Prostate gland (tissue), 2 donors: ENCODE data around the gene RAB1A. TPM values are rescaled to one million over a fixed set of nuclear protein-coding genes. Genes with fewer than 3 reads are reported as not detected.
A peak's percentile ranks its signal among the peaks of the same experiment; 100 is the strongest.

Experiments used
- DNase-seq: peaks from one replicate; pipeline ENCODE4 v3.0.0-alpha.2; 2019; ENCODE audit warnings: low spot score
- H3K27ac ChIP-seq, 2 donors: fragments of 200-600 bp; sonication (generic); 2 replicates each; pipeline ENCODE4 v1.5.1; 2017 to 2019
- H3K27me3 ChIP-seq: fragments of 200-600 bp; sonication (generic); replicated peaks from 2 replicates; pipeline ENCODE4 v1.5.1; 2019; ENCODE audit not compliant: insufficient read depth
- H3K36me3 ChIP-seq, 2 donors: fragments of 200-600 bp; sonication (generic); 1 replicate in 1 of 2; 2 replicates in 1 of 2; pipeline versions ENCODE4 v1.5.1 to v1.8.1; 2017 to 2019
- H3K4me1 ChIP-seq: fragments of 200-600 bp; sonication (generic); replicated peaks from 2 replicates; pipeline ENCODE4 v1.5.1; 2019
- H3K4me3 ChIP-seq, 2 donors: fragments of 200-600 bp; sonication (generic); 2 replicates each; pipeline ENCODE4 v1.5.1; 2017 to 2019
- H3K9me3 ChIP-seq: fragments of 200-600 bp; sonication (generic); 2 replicates; pipeline ENCODE4 v1.5.1; 2017
- POLR2A ChIP-seq: fragments of 450-650 bp; IDR thresholded peaks from one replicate; pipeline ENCODE4 v1.6.1; 2016; ENCODE audit warnings: antibody characterized with exemption, mild to moderate bottlenecking
- POLR2AphosphoS5 ChIP-seq: sonication (generic); formaldehyde crosslinking; IDR thresholded peaks from one replicate; pipeline ENCODE4 v1.6.1; 2017; ENCODE audit warnings: antibody characterized with exemption
- WGBS: methylation state at CpG from one replicate; pipeline ENCODE4 v1.1.5; 2018; 5-methylcytosine and 5-hydroxymethylcytosine counted together
- intact Hi-C: fragments of 100-400 bp; cut with DNase I; formaldehyde crosslinking; loops from one replicate; pipeline ENCODE4 v1.14.2; 2022
- total RNA-seq, 2 donors: library from RNA; depleted of rRNA; stranded (reverse); fragments of >200 nt; gene quantifications; one replicate each; pipeline ENCODE4 v1.1.0, GENCODE V29; 2016
- TF ChIP-seq, protein P1 (sequence below), 4 experiments: fragments of 200-600 bp in 2 of 4; fragments of 450-650 bp in 2 of 4; sonication (generic) in 2 of 4; IDR thresholded peaks; 1 replicate in 3 of 4; 2 replicates in 1 of 4; pipeline ENCODE4 v1.5.1; 2016 to 2019; ENCODE audit warnings: antibody characterized with exemption in 4 of 4, mild to moderate bottlenecking in 2 of 4, moderate library complexity in 2 of 4

Gene RAB1A
- total RNA-seq, 2 donors from 2014 or later: 50.3 to 67.6 TPM

DNA sequence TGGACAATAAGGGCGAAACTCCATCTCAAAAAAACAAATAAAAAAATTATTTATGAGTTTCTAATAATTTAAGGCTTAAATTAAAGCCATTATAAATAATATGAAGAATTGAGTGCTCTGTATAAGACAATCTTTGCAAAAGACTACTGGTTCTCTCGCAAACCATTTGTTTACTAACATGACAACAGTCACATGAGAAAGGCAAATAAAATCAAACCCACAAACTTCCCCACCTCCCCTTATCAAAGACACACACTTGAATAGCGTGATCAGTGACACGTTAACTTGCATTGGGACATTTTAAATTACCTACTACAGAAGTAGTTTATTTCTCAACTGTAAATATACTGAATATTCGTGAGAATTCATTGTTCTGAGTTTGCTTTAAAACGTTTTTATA lies 21.1 kb downstream of the RAB1A start:
- intact Hi-C loops: no loop called here
- H3K27ac ChIP-seq: no peak overlapping the region
- WGBS: 76% methylated on average over 6 of the region's 6 CpGs
- H3K36me3 ChIP-seq: no peaks in the 10 kb centered on the region
- no peaks in the 10 kb centered on the region for H3K4me1 ChIP-seq
- TF ChIP-seq POLR2AphosphoS5 (no peak), POLR2A (no peak)
- TF ChIP-seq, protein P1, sequence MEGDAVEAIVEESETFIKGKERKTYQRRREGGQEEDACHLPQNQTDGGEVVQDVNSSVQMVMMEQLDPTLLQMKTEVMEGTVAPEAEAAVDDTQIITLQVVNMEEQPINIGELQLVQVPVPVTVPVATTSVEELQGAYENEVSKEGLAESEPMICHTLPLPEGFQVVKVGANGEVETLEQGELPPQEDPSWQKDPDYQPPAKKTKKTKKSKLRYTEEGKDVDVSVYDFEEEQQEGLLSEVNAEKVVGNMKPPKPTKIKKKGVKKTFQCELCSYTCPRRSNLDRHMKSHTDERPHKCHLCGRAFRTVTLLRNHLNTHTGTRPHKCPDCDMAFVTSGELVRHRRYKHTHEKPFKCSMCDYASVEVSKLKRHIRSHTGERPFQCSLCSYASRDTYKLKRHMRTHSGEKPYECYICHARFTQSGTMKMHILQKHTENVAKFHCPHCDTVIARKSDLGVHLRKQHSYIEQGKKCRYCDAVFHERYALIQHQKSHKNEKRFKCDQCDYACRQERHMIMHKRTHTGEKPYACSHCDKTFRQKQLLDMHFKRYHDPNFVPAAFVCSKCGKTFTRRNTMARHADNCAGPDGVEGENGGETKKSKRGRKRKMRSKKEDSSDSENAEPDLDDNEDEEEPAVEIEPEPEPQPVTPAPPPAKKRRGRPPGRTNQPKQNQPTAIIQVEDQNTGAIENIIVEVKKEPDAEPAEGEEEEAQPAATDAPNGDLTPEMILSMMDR (IDR thresholded peaks at IDR 0.05): no peak
- no peaks in the 10 kb centered on the region for H3K9me3 ChIP-seq
- H3K4me3 ChIP-seq: no peak overlapping the region
- no peaks in the 10 kb centered on the region for H3K27me3 ChIP-seq
- DNase-seq: no peak

DNA sequence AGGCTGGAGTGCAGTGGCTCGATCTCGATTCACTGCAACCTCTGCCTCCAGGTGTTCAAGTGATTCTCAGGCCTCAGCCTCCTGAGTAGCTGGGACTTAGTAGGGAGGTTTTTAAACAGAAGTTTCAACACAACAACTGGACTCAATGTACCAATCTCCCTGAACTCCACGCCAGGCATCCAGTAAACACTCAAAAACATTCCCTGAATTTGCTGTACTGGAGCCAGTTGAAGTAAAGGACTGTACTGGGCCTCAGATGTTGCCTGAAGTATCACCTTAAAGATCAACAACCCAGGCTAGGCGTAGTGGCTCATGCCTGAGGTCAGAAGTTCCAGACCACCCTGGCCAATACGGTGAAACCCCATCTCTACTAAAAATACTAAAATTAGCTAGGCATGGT lies 22.4 kb downstream of the RAB1A start:
- intact Hi-C loops: no loop called here
- no peak for TF ChIP-seq POLR2AphosphoS5
- no peak for TF ChIP-seq POLR2A
- TF ChIP-seq, protein P1 (IDR thresholded peaks at IDR 0.05): no peak
- 92% methylated on average over 5 of the region's 5 CpGs for WGBS
- no peaks in the 10 kb centered on the region for H3K4me1 ChIP-seq
- no peak overlapping the region for H3K4me3 ChIP-seq
- H3K27ac ChIP-seq: no peak overlapping the region
- no peaks in the 10 kb centered on the region for H3K9me3 ChIP-seq
- DNase-seq: no peak
- no peaks in the 10 kb centered on the region for H3K36me3 ChIP-seq
- H3K27me3 ChIP-seq: no peaks in the 10 kb centered on the region

DNA sequence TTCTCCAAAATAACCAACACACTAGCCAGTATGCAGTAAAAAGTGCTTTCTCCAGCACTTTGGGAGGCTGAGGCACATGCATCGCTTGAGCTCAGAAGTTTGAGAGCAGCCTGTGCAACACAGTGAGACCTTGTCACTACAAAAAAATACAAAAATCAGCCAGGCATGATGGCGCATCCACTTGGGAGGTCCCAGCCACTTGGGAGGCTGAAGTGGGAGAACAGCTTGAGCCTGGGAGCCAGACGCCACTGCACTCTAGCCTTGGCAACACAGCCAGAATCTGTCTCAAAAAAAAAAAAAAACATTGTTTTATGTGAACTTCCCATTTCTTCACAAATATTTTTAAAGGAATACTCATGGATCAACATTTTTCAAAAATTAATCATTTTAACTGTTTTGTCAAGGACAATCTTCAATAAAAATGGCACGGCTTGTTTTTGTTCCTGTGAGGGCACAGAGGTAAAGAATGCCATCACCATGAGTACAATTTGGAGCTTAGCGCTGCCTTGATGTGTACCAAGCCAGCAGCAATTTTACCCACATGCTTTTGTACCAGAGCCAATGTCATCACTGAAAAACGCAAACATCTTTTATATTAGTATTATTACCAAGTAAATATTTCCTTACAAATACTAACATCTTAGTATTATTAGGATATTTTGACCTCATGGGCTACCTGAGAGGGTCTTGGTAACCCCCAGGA lies 26.7 kb downstream of the RAB1A start:
- peak overlapping the region in 1 of 2 donors; percentile 49 for H3K27ac ChIP-seq
- WGBS: 42% methylated on average over 6 of the region's 6 CpGs
- H3K36me3 ChIP-seq: no peaks in the 10 kb centered on the region
- no peak for TF ChIP-seq POLR2A
- peak; percentile 89 for TF ChIP-seq POLR2AphosphoS5
- DNase-seq: peak; percentile 60
- no peaks in the 10 kb centered on the region for H3K9me3 ChIP-seq
- no peaks in the 10 kb centered on the region for H3K27me3 ChIP-seq
- H3K4me3 ChIP-seq: no peak overlapping the region
- H3K4me1 ChIP-seq: no peaks in the 10 kb centered on the region
- intact Hi-C loops: no loop called here

DNA sequence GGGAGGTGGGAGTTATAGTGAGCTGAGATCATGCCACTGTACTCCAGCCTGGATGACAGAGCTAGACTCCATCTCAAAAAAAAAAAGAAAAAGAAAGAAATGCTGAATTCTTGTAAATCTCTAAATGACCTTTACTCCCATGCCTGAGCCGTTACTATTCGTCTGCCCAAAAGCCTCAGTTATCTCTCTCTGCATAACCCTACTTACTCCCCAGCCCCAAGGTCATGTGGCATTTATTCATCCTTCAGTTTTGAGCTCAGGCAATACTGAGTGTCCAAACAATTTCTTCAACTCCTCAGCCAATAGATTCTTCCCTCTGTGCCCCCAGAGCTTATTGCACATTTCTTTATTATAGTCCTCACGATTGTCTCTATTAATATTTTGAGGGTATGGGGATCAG lies 28.8 kb downstream of the RAB1A start:
- Histone ChIP-seq H3K4me3 (no peak overlapping the region), H3K9me3 (no peaks in the 10 kb centered on the region), H3K27ac (no peak overlapping the region), H3K27me3 (no peaks in the 10 kb centered on the region), H3K4me1 (no peaks in the 10 kb centered on the region), H3K36me3 (no peaks in the 10 kb centered on the region)
- TF ChIP-seq POLR2AphosphoS5 (no peak), POLR2A (no peak)
- TF ChIP-seq, protein P1 (IDR thresholded peaks at IDR 0.05): no peak
- no peak for DNase-seq
- WGBS: 86% methylated on average over 3 of the region's 3 CpGs
- intact Hi-C loops: no loop called here

DNA sequence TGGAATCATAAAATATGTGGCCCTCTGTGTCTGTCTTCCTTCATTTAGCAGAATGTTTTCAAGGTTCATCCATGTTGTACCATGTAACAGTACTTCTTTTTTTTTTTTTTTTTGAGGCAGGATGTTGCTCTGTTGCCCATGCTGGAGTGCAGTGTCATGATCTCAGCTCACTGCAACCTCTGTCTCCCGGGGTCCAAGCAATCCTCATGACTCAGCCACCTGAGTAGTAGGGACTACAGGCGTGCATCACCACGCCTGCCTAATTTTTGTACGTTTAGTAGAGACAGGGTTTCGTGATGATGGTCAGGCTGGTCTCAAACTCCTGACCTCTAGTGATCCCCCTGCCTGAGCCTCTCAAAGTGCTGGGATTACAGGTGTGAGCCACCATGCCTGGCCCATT lies 31.2 kb downstream of the RAB1A start:
- H3K27ac ChIP-seq: no peak overlapping the region
- intact Hi-C loops: no loop called here
- DNase-seq: no peak
- H3K9me3 ChIP-seq: no peaks in the 10 kb centered on the region
- no peak overlapping the region for H3K4me3 ChIP-seq
- H3K4me1 ChIP-seq: no peaks in the 10 kb centered on the region
- TF ChIP-seq POLR2AphosphoS5: no peak
- H3K27me3 ChIP-seq: no peaks in the 10 kb centered on the region
- H3K36me3 ChIP-seq: no peaks in the 10 kb centered on the region
- 89% methylated on average over 5 of the region's 5 CpGs for WGBS

DNA sequence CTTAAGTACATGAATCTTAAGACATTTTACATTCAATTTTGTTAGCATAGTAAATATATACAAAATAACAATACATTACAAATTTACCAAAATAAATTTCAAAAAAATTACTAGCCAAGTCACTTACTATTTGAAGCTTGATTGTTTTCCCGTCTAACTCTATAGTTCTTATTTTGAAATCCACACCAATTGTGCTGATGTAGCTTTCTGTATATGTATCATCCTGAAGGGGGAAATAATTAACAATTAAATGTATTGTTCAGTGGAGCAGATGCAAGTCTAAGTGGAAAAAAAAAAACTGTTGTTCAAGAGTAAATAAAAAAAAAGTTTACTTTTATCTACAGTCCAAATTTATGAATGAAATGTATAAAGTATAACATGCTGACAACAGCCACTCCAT lies 32.1 kb downstream of the RAB1A start:
- DNase-seq: no peak
- WGBS: 46% methylated on average over 1 of the region's 1 CpG
- Histone ChIP-seq H3K27ac (no peak overlapping the region), H3K4me1 (no peaks in the 10 kb centered on the region), H3K4me3 (no peak overlapping the region), H3K27me3 (no peaks in the 10 kb centered on the region), H3K9me3 (no peaks in the 10 kb centered on the region), H3K36me3 (no peaks in the 10 kb centered on the region)
- TF ChIP-seq, protein P1 (IDR thresholded peaks at IDR 0.05): no peak
- TF ChIP-seq POLR2AphosphoS5 (no peak), POLR2A (no peak)
- intact Hi-C loops: no loop called here
